Measurements from ENCODE around the gene THRB. TPM values are rescaled to one million over a fixed set of nuclear protein-coding genes. Genes with fewer than 3 reads are reported as not detected.

Gene THRB
- total and polyA plus RNA-seq, 11 donors, result 4.8 to 28.5 (median 21.0) TPM

DNA sequence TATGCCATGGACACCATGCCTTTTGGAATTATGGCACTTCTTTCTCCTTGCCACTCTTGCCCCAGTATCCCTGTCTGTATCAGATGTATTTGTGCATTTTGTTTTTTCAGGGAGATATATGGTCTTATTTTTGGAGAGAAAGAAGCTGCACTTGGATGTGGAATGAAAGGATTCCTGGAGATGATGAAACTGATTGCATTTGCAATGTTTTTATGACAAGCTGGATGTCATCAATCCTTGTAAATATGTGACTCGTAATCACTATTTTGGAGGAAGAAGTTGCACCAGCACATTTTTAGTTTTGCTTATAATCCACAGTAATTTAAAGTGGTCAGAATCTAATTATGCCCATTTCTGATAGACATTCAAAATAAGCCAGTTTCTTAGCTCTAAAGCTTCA is 384.6 kb downstream of the THRB start:
- ATAC-seq (no peak), DNase-seq (no peak)
- intact Hi-C loops (cut with DNase I), result no loop called here
- no peaks in the 10 kb centered on the region for H3K4me1 ChIP-seq
- no peaks in the 10 kb centered on the region for H3K36me3 ChIP-seq
- H3K27me3 ChIP-seq, result no peaks in the 10 kb centered on the region
- TF ChIP-seq CTCF (IDR thresholded peaks at IDR 0.05) (no peak), POLR2A (IDR thresholded peaks at IDR 0.05) (no peak)
- no peaks in the 10 kb centered on the region for H3K9me3 ChIP-seq
- H3K27ac ChIP-seq, result no peak overlapping the region
- H3K4me3 ChIP-seq, result no peak overlapping the region
- 50 to 77% (median 72%) methylated on average over 1 of the region's 1 CpG for WGBS, 4 donors

GRCh38 chr3:24101676-24102168 is 392.9 kb downstream of the THRB start:
- H3K27me3 ChIP-seq, result no peaks in the 10 kb centered on the region
- peak in 2 of 4 donors; percentile 42 to 44 for ATAC-seq
- H3K9me3 ChIP-seq, result no peaks in the 10 kb centered on the region
- no peaks in the 10 kb centered on the region for H3K36me3 ChIP-seq
- 63 to 82% (median 74%) methylated on average over 2 of the region's 2 CpGs for WGBS, 4 donors
- DNase-seq, result no peak
- intact Hi-C loops (cut with DNase I), result no loop called here
- H3K27ac ChIP-seq, result peak overlapping the region in 1 of 12 donors; percentile 55
- peaks cover 0 to 27% (median 0%) of the 10 kb centered on the region in 12 donors for H3K4me1 ChIP-seq
- TF ChIP-seq CTCF (IDR thresholded peaks at IDR 0.05) (no peak), POLR2A (IDR thresholded peaks at IDR 0.05) (no peak)
- no peak overlapping the region for H3K4me3 ChIP-seq

DNA sequence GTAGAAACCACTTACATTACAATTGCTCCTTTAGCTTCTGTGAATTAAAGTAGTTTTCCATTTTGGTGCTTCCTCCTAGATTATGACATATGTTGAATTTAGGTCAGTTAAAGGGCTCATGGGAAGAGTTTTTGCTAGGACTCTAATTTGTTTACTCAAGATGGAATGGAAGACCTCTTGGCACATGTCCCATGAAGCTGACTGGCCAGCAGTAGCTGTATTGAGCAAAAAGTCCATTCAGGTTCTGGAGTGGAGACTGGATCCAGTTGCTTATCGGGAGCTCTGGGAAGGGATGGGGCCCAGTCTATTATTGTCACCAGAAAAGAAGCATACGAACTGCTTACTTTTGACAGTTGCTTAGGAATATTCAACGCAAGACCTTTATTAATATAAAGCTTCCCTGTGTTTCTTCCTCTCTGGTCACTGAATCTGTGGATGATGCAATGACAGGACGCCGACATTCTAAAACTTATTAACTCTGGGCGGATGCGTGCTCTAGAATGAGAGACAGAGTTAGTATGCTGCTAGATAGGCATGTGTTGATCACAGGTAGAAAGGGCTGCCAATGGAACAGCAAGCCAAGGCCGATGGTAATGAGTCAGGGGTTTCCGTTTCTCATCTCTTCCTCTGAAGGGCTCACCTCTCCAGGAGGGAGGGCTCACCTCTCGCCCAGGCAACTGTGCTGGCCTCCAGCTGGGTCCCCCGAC is 393.8 kb downstream of the THRB start:
- Histone ChIP-seq H3K9me3 (no peaks in the 10 kb centered on the region), H3K27me3 (no peaks in the 10 kb centered on the region), H3K36me3 (no peaks in the 10 kb centered on the region), H3K4me3 (no peak overlapping the region), H3K27ac (peak overlapping the region in 7 of 12 donors; percentile 5 to 55 (median 34)), H3K4me1 (peaks cover 0 to 35% (median 1%) of the 10 kb centered on the region in 12 donors)
- no peak for TF ChIP-seq POLR2A (IDR thresholded peaks at IDR 0.05)
- no peak for TF ChIP-seq CTCF (IDR thresholded peaks at IDR 0.05)
- ATAC-seq (peak in 2 of 4 donors; percentile 57 to 58), DNase-seq (peak in 3 of 5 donors; percentile 32 to 43 (median 36))
- intact Hi-C loops (cut with DNase I), result no loop called here
- WGBS, 4 donors, result 65 to 81% (median 76%) methylated on average over 11 of the region's 11 CpGs

DNA sequence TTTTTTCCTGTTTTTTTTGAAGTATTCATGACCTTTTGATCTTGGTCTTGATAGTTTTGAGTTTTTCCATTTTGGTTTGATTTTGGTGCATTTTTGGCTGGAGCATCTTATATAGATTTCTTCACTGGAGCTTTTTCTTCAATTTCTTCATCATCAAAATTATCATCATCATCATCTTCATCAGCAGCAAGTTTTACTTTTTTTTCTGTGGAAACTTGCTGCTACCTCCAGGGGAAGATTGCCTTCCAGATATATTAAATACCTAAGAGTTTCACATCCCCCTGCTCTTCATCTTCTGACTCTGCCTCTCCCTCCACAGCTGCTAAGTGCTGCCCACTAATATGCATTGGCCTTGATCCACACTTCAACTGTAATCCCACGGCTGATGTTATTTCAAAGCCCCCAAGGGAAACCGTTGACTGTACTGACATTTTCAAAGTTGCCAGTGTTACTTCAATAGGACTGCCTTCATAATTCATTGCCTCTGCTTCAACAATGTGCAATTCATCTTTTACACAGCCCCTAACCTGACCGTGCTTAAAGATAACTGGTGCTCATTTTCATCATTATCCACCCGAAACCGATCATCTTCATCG is 397.9 kb downstream of the THRB start:
- Histone ChIP-seq H3K27me3 (no peaks in the 10 kb centered on the region), H3K9me3 (no peaks in the 10 kb centered on the region), H3K4me3 (no peak overlapping the region), H3K4me1 (peaks cover 0 to 31% (median 1%) of the 10 kb centered on the region in 12 donors), H3K36me3 (no peaks in the 10 kb centered on the region), H3K27ac (peak overlapping the region in 1 of 12 donors; percentile 23)
- ATAC-seq, result peak in 2 of 4 donors; percentile 22 to 45
- intact Hi-C loops (cut with DNase I), result no loop called here
- DNase-seq, result no peak
- WGBS, 4 donors, result 58 to 69% (median 62%) methylated on average over 6 of the region's 6 CpGs
- TF ChIP-seq CTCF (IDR thresholded peaks at IDR 0.05) (no peak), POLR2A (IDR thresholded peaks at IDR 0.05) (no peak)

Measured in heart left ventricle (tissue), 16 donors.